GM18498 (cell line): ENCODE data around the gene REXO5.
"Not testable (repeated sequence)": the region's sequence is repeated elsewhere in the genome, so short reads cannot be mapped to it uniquely, and the experiment has no call there.

Source experiments
- ATAC-seq: cut with Tn5 transposase; IDR thresholded peaks from one replicate; pipeline ENCODE4 v1.9.1; 2021; ENCODE audit warnings: mild to moderate bottlenecking, moderate library complexity; ENCODE audit not compliant: unreplicated experiment

The REXO5 gene

GRCh38 chr16:20846030-20846429 lies 39.7 kb downstream of the REXO5 start:
- ATAC-seq = no peak

GRCh38 chr16:20846551-20846950 lies 40.2 kb downstream of the REXO5 start:
- ATAC-seq = no peak

DNA sequence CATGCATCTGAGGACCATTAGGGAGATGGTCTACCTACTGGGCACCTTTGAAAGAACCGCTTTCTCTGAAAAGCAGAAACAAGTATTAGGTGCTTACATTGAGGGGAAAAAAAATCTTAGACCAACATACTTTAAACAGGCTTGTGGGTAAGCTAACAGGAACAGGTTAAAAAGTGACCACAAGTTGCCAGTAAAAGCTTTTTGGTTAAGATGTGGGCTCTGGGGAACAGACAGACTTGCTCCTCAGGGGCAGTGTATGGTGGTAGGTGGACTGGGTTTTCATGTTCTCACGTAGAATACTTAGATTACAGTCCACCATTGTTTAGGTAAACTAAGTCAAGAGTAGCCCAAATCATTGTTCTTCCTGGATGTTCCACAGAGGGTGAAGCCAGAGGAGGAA lies 41.2 kb downstream of the REXO5 start:
- ATAC-seq = no peak

DNA sequence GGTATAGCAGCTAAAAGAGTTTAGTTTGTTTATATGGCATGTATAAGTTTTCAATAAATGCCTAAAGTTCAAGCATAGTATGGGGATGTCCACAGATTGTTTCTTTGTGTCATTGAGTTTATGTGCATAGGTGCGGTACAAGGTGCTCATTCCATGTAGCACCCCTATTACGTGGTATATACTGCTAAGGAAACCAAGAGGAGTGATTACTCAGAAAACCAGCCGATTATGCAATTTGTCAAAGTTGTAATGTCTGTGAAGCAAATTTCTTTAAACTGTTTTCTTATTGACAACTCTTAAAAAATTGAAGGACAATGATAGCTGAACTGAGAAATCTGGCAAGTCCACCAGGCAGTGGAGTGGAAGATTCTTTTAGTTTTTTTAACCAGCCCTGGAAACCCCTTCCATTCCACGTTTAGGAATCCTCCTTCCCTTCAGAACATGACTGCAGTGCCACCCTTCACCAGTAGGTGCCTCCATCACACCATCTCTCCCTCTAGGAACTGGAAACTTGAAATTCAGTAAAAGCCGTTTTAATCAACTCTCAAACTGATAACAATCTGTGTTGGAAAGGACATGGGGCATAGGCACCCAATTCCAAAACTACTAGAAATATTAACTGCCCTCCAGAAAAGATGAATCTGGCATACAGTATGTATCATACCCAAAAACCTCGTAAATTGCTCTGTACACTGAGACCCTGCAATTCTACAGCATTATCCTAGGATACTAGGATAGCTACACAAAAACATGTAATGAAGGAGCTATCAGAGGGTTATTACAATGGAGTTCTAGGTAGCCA lies 43.5 kb downstream of the REXO5 start:
- ATAC-seq = no peak

- no peak for ATAC-seq
These were observed 44.7 kb downstream of the REXO5 start for GRCh38 chr16:20850981-20851380.

DNA sequence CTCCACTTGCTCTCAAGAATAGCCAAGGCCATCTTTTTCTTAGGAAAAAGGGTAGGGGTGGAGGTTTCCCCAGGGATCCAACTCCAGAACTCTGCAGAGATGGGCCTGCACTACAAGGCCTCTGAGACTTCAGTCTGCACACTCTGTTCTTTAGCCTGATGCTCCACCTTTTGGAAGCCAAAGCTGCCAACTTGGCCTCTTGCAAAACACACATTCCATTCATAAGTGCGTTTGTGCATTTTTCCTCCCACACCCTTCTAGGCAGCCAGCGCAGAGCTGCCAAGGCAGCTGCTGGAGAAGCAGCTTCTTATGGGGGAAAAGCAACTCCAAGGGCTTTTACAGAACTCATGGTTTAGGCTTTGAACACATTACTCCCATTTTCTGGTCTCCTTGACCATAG lies 45.3 kb downstream of the REXO5 start:
- no peak for ATAC-seq

DNA sequence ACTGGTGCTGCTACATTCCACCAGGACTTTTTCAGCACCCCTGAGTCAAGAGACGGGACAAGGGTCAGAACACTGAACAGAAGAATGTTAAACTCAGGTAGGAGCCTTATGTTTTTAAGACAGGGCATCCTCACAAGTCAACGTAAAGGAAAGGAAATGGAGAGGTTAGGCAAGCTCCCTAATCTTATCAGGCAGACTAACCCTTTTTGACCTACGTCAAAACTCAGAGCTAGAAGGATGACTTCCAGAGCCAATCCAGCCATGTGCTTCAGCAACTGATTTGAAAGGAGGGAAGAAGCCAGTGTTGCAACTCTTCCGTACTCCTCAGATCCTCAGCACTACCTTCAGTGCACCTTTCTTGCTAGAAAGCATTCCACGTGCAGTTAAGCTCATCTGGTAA lies 46.8 kb downstream of the REXO5 start:
- ATAC-seq = no peak

- ATAC-seq = no peak
These were observed 47.8 kb downstream of the REXO5 start for GRCh38 chr16:20853981-20854620.

DNA sequence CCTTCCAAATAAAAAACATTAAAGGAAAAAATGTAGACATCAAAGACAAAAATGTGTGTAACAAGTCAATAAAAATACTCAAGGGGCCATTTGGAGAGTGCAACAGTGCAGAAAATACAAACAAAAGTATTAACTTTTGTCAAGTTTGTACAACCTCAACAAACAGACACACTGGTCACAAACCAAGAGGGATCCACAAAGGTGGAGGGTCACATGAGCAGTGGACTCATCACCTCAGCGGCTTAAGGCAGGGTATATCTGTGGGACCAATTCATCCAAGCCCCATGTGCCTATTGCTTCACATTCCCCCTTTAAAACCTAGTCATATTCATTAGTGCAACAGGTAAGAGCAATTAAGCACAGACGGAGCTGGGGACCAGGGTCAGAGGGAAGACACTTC lies 48.6 kb downstream of the REXO5 start:
- no peak for ATAC-seq

DNA sequence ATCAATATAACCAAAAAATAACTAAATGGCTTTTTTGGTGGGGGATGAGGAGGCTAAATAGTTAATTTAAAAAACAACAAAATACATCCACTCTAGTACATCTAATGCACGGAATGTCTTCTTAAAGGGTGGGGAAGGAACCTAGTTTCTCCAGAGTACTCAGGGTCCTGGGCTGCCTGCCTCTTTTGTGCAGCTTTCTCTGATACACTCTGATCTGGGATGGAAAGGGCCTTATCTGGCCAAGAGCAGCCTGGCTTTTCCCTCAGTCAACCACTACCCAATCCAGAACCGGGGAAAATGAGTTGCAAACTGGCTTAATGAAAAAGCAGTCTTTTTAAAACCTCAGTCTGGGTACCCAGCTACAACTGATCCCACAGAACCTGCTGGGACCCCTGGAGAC lies 51.0 kb downstream of the REXO5 start:
- ATAC-seq = no peak

DNA sequence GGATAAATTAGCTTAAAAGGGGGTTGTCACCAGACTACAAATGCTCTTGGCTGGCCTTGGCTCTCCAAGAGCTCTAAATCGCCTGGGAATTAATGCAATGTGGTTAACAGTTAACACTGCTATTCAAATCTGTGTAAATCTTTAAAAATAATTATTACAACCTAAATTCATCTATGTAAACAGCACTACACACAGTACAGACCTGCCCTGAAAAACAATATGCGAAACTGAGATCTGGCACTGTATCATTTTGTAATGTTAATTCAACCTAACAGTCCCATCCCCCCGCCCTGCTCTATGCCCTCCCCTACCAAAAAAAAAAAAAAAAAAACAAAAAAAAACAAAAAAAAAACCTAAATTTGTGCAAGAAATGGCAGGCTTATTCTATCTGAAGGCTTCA lies 52.9 kb downstream of the REXO5 start:
- no peak for ATAC-seq

GRCh38 chr16:20859699-20860098 lies 53.4 kb downstream of the REXO5 start:
- no peak for ATAC-seq

- ATAC-seq = no peak
These were observed 54.0 kb downstream of the REXO5 start for GRCh38 chr16:20860361-20860760.

DNA sequence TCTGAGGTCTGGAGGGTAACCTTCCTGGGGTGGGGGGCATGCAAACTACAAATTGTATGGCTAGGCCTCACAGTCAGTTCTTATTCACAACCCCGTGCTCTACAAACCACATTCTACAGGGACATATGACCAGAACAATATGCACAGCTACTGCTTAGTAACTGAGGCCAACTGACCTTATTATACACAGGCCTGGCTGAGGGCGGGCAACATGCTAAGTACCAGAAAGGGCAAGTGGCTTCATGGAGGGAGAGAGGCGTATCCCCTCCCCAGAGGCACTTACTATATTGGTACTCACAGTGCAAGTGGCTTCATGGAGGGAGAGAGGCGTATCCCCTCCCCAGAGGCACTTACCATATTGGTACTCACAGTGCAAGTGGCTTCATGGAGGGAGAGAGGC lies 54.7 kb downstream of the REXO5 start:
- not testable (repeated sequence) for ATAC-seq

DNA sequence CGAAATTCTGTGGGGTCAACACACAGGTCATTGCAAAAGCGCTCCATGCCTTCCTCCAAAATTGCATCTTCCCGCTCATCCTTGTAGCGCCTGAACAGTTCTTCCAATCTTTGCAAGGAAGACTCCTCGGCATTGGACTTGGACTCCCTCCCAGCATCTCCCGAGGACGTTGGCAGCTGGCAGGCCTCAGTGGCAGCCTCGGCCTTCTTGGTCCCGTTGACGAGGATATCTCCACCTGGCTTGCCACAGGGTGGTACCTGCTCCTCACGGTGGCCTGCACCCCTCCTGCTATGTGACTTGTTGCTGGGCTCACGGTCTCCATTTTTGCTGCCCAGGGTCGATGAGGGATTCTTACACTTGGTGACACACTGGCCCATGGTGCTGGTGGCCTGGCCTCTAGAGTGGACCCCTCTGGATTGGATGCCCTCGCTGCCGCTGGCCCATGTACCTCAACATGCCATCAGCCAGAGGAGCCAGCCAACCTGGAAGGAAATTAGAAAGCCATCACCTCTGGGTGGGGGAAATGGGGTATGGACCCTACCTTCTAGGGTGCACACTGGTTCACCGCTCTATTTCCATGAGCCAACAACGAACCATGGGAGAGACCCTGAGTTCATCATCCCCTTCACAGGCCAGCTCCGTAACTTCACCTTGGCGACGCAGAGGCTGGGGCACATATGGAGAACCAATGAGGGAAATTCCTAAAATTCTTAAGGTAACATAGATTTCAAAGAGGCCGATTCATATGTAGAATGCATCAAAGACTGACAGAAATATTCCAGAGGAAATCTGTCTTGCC lies 56.0 kb downstream of the REXO5 start:
- no peak for ATAC-seq

DNA sequence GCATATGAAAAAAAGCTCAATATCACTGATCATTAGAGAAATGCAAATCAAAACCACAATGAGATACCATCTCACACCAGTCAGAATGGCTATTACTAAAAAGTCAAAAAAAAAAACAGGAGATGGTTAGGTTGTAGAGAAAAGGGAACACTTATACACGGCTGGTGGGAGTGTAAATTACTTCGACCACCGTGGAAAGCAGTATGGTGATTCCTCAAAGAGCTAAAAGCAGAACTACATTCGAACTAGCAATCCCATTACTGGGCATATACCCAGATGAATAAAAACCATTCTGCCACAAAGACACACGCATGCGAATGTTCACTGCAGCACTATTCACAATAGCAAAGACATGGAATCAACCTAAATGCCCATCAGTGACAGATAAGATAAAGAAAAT lies 58.0 kb downstream of the REXO5 start:
- ATAC-seq = not testable (repeated sequence)

GRCh38 chr16:20865420-20866131 lies 59.2 kb downstream of the REXO5 start:
- ATAC-seq = peak; percentile 78

GRCh38 chr16:20866145-20866772 lies 59.9 kb downstream of the REXO5 start:
- ATAC-seq = peak; percentile 17

DNA sequence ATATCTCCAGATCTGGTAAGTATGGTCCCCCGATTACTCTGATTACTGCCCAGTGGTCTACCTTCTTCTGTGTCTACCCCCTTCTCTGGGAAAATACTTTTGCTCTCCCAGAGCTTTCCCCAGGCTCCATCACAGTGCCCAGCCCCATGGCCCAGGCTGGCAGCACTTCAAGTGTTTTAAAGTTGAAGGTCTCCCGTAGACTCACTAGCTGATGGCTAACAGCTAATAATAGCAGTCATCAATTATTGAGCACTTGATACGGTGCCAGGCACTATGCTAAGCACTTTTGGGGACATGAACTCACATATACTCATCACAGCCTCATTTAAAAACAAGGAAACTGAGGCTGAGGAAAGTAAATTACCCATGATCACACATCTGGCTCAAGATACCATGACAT lies 60.5 kb downstream of the REXO5 start:
- no peak for ATAC-seq

- ATAC-seq = no peak
These were observed 61.3 kb downstream of the REXO5 start for GRCh38 chr16:20867585-20867984.

DNA sequence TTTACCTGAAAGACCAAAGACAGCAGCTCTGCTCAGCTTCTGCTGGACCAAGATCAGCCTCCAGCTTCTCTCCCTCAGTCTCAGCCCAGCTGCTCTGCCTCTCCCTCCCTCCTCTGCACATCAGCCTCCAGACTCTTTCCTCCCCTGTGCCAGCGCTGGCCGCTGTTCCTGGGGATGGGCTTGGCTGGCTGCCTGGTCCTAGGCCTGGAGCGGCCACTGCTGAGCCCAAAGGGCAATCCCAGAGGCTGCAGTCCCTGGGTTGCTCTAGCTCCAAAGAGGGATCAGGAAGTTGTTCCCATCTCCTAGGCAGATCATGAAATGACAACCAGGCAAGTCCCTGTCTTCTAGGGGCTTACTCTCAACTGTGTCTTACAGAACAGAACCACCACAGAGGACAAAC lies 62.6 kb downstream of the REXO5 start:
- ATAC-seq = no peak
